Stimulated activated CD4-positive, alpha-beta T cell treated with anti-CD3 and anti-CD28 coated beads, TNF-alpha, amount 100 ng/mL, for 48 hours (primary cell): ENCODE data around the gene CBLN3.

Experiments used
- DNase-seq, 3 donors: peaks; one replicate each; pipeline ENCODE4 v3.0.0-alpha.2; 2020; ENCODE audit warnings: low read depth in 3 of 3

The CBLN3 gene

DNA sequence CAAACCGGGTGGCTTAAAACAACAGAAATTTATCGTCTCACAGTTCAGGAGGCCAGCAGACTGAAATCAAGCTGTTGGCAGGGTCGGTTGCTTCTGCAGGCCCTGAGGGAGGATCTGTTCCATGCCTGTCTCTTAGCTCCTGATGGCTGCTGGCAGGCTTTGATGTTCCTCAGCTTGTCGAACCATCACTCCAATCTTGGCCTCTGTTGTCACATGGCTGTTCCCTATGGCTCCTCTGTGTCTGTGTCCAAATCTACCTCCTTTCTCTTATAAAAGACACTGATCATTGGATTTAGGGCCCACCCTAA lies 47.5 kb downstream of the CBLN3 start:
- no peak for DNase-seq

DNA sequence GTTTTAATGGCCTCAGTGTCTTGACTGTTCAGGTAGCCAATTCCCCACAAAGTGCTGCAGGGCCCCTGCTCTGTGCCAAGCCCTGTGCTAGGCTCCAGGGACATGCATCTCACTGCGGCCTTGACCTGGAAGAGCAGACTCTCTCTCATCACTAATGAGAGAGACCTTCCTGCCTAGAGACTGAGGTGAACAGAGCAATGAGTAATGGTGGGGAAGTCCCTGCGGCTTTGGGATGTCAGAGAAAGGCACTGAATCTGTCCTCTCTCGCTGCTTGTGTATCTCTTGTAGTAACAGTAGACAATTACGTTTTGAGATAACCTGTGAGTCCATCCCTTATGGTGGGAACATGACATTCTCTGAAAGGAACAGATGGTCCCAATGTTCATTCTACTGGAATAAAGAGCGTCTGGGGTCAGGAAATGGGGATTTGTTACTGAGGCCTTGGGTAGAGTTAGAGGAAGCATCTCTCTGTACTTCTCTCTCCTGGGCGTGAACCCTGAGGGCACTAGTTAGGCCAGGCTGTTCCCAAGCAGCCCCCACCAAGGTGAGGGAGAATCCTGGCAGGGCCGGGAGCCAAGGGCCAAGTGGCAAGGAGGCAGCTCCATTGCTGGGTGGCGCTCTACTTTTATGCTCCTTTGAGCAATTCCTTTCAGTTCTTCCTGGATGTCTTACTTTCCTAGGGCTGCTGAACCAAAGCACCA lies 48.0 kb downstream of the CBLN3 start:
- DNase-seq: no peak

DNA sequence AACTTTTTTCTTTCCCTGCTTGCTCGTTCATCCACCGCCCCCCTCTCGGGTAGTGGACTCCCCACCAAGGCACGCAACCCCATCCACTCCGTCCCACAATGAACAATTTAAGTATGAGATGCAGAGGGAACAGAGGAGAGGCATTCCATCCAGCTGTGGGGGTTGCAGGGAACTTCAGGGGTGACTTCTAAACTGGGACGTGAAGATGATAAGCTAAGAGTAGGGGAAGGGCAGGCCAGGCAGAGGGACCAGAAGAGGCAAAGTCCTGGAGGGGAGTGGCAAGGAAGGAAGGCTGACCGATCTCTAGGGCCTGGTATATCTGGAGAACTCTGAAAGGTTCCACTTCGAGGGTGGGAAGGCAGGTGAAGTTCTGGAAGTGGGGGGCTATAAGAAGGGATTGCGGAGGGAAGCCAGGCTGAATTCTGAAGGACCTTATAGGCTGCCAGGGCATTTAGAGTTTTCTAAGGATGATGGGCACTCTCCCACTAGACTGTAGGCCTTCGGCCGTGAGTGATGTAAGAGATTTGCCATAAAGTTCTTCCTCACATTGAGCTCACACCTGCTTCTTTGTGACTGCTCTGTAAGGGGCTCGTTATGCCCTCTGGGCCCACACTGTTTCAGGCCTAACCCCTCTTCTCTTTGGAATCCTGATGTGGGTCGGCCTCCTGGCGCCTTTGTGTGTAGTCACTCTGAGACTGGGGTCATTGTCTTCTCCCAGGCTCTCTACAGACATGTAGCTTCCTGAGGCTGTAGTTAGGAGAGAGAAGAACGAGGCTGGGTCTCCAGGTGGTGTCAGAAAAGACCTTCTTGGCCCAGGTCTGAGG lies 49.3 kb downstream of the CBLN3 start:
- no peak for DNase-seq

DNA sequence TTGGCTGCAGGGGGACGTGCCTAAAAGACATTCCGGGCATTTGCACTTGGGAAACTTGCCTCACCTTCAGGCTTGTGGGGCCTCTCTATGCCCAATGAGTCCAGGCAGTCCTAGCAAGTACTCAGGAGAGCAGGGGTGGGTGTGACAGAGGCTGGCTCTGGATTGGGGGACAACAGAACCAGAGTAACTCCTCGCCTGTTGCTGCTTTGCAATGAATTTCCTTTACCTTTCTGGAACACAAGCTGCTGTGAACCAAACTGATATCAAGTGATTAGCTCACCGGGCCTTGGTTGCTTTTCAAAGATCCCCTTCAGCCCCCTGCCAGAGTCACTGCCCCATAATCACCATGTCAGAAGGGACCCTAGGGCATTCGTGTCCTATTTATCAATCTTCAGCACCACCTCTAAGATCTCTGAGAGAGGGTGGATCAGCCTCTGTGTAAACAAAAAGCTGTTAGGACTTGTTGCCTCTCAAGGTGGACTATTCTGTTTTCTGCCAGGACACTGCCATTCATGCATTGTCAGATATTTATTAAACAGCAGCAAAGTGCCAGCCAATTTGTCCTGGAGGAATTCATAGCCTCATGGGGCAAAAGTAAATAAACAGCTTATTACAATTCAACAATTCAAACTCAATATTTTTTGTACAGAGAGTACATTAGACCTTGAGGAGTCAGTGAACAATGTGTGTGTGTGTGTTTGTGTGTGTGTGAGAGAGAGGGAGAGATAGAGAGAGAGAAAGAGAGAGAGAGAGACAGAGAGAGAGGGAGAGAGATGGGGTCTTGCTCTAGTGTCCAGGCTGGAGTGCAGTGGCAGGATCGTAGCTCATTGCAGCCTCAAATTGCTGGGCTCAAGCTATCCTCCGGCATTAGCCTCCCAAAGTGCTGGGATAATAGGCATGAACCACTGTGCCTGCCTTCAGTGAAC lies 50.2 kb downstream of the CBLN3 start:
- no peak for DNase-seq

DNA sequence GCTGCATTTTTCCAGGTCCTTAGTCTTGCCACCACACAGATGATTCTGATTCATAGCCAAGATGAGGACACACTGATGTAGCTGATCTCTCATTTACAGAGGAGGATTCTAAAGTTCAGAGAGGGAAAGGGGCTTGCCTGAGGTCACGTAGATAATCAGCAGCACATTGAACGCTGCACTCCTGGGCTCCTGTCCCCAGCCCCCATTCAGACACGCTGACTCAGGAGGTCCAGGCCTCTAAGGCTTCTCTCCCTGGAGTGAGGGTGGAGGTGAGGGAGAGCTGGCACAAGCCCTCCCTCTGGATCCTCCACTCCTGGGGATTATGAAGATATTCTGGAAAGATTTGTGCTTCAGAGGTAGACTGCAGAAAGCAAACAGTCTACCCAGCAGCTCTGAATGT lies 51.1 kb downstream of the CBLN3 start:
- DNase-seq: no peak

DNA sequence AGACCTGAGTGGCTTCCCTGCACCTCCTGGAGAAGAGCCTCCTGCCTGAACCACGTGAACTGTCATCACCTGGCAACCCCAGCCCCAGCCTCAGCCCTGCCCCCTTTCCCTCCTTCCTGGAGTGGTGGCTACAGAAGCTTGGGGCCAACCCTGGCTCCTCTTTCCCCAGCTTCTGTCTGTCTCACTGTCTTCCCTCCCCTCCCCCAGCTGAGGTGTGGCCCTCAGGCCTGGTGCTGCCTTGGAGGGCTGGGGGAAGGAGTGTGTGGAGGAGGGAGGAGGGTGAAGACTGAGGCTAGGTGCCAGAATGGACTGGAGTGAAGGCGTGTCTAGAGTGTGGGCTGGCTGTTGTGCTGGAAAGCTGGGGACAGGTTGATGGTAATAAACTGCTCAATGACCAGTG lies 51.8 kb downstream of the CBLN3 start:
- DNase-seq: no peak

DNA sequence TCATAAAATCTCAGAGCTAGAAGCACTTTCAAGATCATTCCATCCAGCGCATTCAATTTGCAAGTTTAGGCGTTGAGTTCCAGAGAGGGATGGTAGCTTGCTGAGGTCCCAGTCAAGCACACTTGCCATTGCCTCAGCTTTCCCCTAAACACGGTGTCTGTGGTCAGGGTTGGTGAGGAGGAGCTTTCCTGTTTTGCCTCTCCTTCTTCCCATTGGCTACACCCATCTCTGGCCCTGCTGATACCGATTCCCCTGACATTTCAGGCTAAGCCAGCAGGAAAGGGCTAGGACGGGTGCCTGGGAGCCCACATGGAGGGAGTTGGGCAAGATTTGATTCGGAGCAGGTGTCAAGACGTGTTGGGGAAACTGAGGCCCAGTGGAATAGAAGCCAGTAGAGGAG lies 52.3 kb downstream of the CBLN3 start:
- no peak for DNase-seq
